ENCODE data around the gene NUP210.

DNA sequence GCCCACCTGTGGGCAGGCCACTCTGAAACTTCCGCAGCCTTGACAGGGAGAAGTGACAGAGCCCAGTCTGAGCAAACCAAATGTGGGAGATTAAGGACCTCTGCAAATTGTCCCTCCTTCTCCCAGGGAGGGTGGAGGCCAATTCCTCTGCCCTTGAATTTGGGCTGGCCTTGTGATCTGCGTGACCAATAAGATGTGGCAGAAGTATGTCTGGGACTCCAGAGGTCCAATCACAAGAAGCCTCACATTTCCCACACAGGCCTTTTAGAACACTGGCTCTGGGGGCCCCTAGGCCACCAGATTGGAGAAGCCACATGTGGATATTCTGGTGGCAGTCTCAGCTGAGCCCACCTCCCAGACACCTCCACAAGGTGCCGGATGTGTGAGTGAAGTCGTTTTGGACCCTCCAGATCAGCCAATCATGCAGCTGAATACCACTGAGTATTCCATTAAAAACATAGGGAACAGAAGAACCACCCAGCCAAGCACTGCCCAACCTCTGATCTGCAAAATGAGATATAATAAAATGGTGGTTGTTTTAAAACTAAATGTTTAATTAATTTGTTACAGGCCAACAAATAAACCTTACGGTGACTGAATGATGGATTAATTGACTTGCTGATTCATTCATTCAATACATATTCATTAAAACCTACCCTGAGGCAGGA lies 150.3 kb downstream of the NUP210 start:
- TF ChIP-seq, protein P1, sequence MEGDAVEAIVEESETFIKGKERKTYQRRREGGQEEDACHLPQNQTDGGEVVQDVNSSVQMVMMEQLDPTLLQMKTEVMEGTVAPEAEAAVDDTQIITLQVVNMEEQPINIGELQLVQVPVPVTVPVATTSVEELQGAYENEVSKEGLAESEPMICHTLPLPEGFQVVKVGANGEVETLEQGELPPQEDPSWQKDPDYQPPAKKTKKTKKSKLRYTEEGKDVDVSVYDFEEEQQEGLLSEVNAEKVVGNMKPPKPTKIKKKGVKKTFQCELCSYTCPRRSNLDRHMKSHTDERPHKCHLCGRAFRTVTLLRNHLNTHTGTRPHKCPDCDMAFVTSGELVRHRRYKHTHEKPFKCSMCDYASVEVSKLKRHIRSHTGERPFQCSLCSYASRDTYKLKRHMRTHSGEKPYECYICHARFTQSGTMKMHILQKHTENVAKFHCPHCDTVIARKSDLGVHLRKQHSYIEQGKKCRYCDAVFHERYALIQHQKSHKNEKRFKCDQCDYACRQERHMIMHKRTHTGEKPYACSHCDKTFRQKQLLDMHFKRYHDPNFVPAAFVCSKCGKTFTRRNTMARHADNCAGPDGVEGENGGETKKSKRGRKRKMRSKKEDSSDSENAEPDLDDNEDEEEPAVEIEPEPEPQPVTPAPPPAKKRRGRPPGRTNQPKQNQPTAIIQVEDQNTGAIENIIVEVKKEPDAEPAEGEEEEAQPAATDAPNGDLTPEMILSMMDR (conservative IDR thresholded peaks at IDR 0.05; ENCODE audit: low read depth in 2 of 2) = no peak
- TF ChIP-seq EZH2 (IDR thresholded peaks at IDR 0.05; ENCODE audit: low read depth, unreplicated experiment) = no peak
- no peak for TF ChIP-seq EZH2phosphoT487 (IDR thresholded peaks at IDR 0.05; ENCODE audit: unreplicated experiment)
- no peak for TF ChIP-seq POLR2AphosphoS5 (IDR thresholded peaks at IDR 0.05; ENCODE audit: low read depth)
- TF ChIP-seq, protein P2, sequence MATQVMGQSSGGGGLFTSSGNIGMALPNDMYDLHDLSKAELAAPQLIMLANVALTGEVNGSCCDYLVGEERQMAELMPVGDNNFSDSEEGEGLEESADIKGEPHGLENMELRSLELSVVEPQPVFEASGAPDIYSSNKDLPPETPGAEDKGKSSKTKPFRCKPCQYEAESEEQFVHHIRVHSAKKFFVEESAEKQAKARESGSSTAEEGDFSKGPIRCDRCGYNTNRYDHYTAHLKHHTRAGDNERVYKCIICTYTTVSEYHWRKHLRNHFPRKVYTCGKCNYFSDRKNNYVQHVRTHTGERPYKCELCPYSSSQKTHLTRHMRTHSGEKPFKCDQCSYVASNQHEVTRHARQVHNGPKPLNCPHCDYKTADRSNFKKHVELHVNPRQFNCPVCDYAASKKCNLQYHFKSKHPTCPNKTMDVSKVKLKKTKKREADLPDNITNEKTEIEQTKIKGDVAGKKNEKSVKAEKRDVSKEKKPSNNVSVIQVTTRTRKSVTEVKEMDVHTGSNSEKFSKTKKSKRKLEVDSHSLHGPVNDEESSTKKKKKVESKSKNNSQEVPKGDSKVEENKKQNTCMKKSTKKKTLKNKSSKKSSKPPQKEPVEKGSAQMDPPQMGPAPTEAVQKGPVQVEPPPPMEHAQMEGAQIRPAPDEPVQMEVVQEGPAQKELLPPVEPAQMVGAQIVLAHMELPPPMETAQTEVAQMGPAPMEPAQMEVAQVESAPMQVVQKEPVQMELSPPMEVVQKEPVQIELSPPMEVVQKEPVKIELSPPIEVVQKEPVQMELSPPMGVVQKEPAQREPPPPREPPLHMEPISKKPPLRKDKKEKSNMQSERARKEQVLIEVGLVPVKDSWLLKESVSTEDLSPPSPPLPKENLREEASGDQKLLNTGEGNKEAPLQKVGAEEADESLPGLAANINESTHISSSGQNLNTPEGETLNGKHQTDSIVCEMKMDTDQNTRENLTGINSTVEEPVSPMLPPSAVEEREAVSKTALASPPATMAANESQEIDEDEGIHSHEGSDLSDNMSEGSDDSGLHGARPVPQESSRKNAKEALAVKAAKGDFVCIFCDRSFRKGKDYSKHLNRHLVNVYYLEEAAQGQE (IDR thresholded peaks at IDR 0.05; ENCODE audit: unreplicated experiment) = no peak

Measured in GM23338 (cell line).